ENCODE data around the gene EVI5. TPM values are rescaled to one million over a fixed set of nuclear protein-coding genes. Genes with fewer than 3 reads are reported as not detected.

The EVI5 gene
- total RNA-seq, 1 donor from 2014 or later: 33.0 TPM

DNA sequence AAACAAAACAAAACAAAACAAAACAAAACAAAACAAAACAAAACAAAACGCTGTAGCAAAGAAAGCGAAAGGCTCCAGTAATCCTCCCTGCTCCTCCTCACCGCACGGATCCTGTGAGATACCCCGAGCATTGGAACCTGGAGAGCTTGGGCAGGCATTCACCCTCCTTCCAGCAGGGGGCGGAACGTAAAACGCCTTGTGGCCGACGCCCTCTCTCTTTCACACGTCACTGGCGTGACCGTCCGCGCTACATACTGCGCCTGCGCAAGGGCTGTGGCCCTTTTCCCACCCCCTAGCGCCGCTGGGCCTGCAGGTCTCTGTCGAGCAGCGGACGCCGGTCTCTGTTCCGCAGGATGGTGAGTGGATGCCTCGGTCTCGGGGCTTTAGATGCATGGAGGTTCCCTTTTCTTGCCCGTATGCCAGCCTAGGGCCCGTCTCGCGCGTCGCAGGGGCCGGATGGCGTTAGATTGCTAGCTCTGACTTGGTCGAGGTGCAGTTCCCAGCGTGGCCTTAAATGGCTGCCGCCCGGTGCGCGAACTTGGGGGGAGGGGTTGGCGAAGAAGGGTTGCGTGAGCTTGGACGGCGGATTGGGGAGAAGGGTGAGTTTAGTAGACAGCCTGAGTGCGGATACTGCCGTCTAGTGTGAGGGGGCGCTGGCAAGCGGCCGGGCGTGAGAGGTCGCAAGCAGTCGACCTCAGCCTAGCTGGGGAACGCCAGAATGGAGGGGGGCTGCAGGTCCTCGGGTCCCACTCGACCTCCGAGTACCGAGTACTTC, 47.0 kb upstream of the EVI5 start, which contains the start of gene RPL5:
RPL5 (plus strand) TSS at position 279 of the 775 bp plus-strand sequence; CDS start at position 354, 75 bp downstream.
- Mint-ChIP-seq H3K36me3 (ENCODE audit: low read depth, unreplicated experiment) (peaks cover 21% of the 10 kb centered on the region), H3K9me3 (ENCODE audit: unreplicated experiment) (no peaks in the 10 kb centered on the region), H3K27ac (ENCODE audit: unreplicated experiment) (peak within 1 kb of the TSS; percentile 87), H3K27me3 (ENCODE audit: unreplicated experiment) (no peaks in the 10 kb centered on the region), H3K4me1 (ENCODE audit: unreplicated experiment) (peaks cover 25% of the 10 kb centered on the region), H3K4me3 (ENCODE audit: unreplicated experiment) (peak within 1 kb of the TSS; percentile 97)
- TF ChIP-seq, protein P1, sequence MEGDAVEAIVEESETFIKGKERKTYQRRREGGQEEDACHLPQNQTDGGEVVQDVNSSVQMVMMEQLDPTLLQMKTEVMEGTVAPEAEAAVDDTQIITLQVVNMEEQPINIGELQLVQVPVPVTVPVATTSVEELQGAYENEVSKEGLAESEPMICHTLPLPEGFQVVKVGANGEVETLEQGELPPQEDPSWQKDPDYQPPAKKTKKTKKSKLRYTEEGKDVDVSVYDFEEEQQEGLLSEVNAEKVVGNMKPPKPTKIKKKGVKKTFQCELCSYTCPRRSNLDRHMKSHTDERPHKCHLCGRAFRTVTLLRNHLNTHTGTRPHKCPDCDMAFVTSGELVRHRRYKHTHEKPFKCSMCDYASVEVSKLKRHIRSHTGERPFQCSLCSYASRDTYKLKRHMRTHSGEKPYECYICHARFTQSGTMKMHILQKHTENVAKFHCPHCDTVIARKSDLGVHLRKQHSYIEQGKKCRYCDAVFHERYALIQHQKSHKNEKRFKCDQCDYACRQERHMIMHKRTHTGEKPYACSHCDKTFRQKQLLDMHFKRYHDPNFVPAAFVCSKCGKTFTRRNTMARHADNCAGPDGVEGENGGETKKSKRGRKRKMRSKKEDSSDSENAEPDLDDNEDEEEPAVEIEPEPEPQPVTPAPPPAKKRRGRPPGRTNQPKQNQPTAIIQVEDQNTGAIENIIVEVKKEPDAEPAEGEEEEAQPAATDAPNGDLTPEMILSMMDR (IDR thresholded peaks at IDR 0.05; ENCODE audit: unreplicated experiment): peak; percentile 96
- peak; percentile 98 for DNase-seq (ENCODE audit: low spot score)

DNA sequence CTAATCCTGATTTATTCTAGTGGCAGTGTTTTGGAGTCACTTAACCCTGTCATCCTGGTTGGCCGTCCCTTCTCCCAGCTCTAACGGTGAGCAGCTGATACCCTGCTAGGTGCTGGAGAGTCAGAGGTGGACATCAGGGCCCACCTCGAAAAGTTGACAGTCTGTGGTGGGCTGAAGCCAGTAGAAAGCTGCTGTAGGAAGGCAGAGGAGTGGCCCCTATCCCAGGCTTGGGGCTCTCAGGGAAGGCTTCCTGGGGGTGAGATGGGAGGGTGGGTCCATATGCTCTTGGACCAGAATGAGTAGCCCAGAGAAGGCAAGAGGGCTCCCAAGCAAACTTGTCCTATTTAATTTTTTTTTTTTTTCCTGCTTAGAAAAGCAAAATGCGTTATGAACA, 46.5 kb upstream of the EVI5 start:
- TF ChIP-seq, protein P1 (IDR thresholded peaks at IDR 0.05; ENCODE audit: unreplicated experiment): no peak
- DNase-seq (ENCODE audit: low spot score): no peak
- Mint-ChIP-seq H3K27ac (ENCODE audit: unreplicated experiment) (no peak overlapping the region), H3K4me1 (ENCODE audit: unreplicated experiment) (peaks cover 25% of the 10 kb centered on the region), H3K9me3 (ENCODE audit: unreplicated experiment) (no peaks in the 10 kb centered on the region), H3K4me3 (ENCODE audit: unreplicated experiment) (peak overlapping the region; percentile 97), H3K36me3 (ENCODE audit: low read depth, unreplicated experiment) (peaks cover 18% of the 10 kb centered on the region), H3K27me3 (ENCODE audit: unreplicated experiment) (no peaks in the 10 kb centered on the region)

DNA sequence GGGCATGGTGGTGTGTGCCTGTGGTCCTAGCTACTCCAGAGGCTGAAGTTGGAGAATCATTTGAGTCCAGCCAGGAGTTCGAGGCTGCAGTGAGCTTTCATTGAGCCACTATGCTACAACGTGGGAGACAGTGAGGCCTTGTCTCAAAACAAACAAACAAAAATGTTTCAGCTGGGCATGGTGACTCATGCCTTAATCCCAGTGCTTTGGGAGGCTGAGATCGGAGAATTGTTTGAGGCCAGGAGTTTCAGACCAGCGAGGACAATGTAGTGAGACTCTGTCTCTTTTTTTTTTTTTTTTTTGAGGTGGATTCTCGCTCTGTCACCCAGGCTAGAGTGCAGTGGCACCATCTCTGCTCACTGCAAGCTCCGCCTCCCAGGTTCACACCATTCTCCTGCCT, 41.9 kb upstream of the EVI5 start:
- no peak overlapping the region for H3K4me3 Mint-ChIP-seq (ENCODE audit: unreplicated experiment)
- H3K9me3 Mint-ChIP-seq (ENCODE audit: unreplicated experiment): no peaks in the 10 kb centered on the region
- H3K4me1 Mint-ChIP-seq (ENCODE audit: unreplicated experiment): no peaks in the 10 kb centered on the region
- TF ChIP-seq, protein P1 (IDR thresholded peaks at IDR 0.05; ENCODE audit: unreplicated experiment): no peak
- H3K27ac Mint-ChIP-seq (ENCODE audit: unreplicated experiment): no peak overlapping the region
- H3K27me3 Mint-ChIP-seq (ENCODE audit: unreplicated experiment): no peaks in the 10 kb centered on the region
- no peak for DNase-seq (ENCODE audit: low spot score)
- no peaks in the 10 kb centered on the region for H3K36me3 Mint-ChIP-seq (ENCODE audit: low read depth, unreplicated experiment)

DNA sequence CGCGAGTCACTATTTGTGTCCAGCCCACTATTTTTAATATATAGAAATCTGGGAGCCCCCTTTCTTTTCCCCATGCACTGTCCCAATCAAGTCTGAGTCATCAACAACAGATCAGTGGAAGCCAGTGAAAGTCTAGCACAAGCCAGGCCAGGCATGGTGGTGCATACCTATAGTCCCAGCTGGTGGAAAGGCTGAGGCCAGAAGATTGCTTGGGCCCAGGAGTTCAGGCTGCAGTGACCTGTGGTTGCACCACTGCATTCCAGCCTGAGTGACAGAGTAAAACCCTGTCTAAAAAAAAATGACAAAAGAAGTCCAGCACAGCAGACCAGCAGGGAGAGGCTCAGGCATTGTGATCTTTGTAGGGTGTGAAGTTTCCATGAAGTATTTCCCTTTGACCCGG, 38.0 kb upstream of the EVI5 start:
- Mint-ChIP-seq H3K9me3 (ENCODE audit: unreplicated experiment) (no peaks in the 10 kb centered on the region), H3K27ac (ENCODE audit: unreplicated experiment) (no peak overlapping the region), H3K27me3 (ENCODE audit: unreplicated experiment) (no peaks in the 10 kb centered on the region), H3K4me3 (ENCODE audit: unreplicated experiment) (no peak overlapping the region), H3K36me3 (ENCODE audit: low read depth, unreplicated experiment) (no peaks in the 10 kb centered on the region), H3K4me1 (ENCODE audit: unreplicated experiment) (no peaks in the 10 kb centered on the region)
- no peak for DNase-seq (ENCODE audit: low spot score)
- TF ChIP-seq, protein P1 (IDR thresholded peaks at IDR 0.05; ENCODE audit: unreplicated experiment): no peak

DNA sequence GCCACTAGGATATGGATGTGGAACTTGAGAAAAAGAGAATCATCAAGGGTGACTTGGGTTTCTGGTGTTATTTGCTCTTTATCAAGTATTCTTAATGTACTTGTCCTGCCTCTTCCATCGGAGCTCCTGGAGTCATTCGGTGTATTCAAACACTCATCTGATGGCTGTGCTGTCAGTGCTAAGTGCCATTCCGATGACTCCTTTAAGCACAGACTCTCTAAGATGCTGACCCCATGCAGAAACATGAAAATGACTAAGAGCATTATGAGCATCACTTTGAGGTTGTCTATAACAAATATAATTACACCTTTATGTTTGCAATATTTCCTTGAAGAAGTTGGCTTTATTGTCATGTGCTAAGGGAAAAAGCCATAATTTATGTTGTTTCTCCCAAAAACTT, 35.6 kb upstream of the EVI5 start:
- Mint-ChIP-seq H3K27ac (ENCODE audit: unreplicated experiment) (no peak overlapping the region), H3K36me3 (ENCODE audit: low read depth, unreplicated experiment) (no peaks in the 10 kb centered on the region), H3K4me1 (ENCODE audit: unreplicated experiment) (no peaks in the 10 kb centered on the region), H3K27me3 (ENCODE audit: unreplicated experiment) (no peaks in the 10 kb centered on the region), H3K4me3 (ENCODE audit: unreplicated experiment) (no peak overlapping the region), H3K9me3 (ENCODE audit: unreplicated experiment) (no peaks in the 10 kb centered on the region)
- TF ChIP-seq, protein P1 (IDR thresholded peaks at IDR 0.05; ENCODE audit: unreplicated experiment): no peak
- no peak for DNase-seq (ENCODE audit: low spot score)
